GM19438 (cell line): ENCODE measurements around the gene TUFT1.
"Not testable (repeated sequence)": the region's sequence is repeated elsewhere in the genome, so short reads cannot be mapped to it uniquely, and the experiment has no call there.

ENCODE experiments used
- ATAC-seq: cut with Tn5 transposase; IDR thresholded peaks from one replicate; pipeline ENCODE4 v1.9.1; 2021; ENCODE audit warnings: low read depth; ENCODE audit not compliant: unreplicated experiment

The TUFT1 gene

GRCh38 chr1:151611832-151612500, 71.9 kb downstream of the TUFT1 start, which contains the start of gene SNX27:
SNX27 (plus strand) TSS chr1:151612050; CDS start chr1:151612202, 152 bp downstream.
- ATAC-seq, result peak; percentile 95

- peak; percentile 15 for ATAC-seq
Observed at GRCh38 chr1:151612501-151613281, 72.6 kb downstream of the TUFT1 start.

- no peak for ATAC-seq
Observed at GRCh38 chr1:151613282-151613780, 73.2 kb downstream of the TUFT1 start.

GRCh38 chr1:151615711-151616504, 75.8 kb downstream of the TUFT1 start:
- no peak for ATAC-seq

- ATAC-seq, result no peak
Observed at GRCh38 chr1:151616505-151616849, 76.4 kb downstream of the TUFT1 start.

- ATAC-seq, result no peak
Observed at GRCh38 chr1:151618003-151618402, 77.9 kb downstream of the TUFT1 start.

- ATAC-seq, result no peak
Observed at GRCh38 chr1:151618470-151618869, 78.4 kb downstream of the TUFT1 start.

GRCh38 chr1:151618996-151619395, 78.9 kb downstream of the TUFT1 start:
- not testable (repeated sequence) for ATAC-seq

GRCh38 chr1:151619489-151620093, 79.5 kb downstream of the TUFT1 start:
- ATAC-seq, result no peak

- no peak for ATAC-seq
Observed at GRCh38 chr1:151620286-151620685, 80.2 kb downstream of the TUFT1 start.

GRCh38 chr1:151621351-151621750, 81.2 kb downstream of the TUFT1 start:
- ATAC-seq, result no peak

GRCh38 chr1:151624783-151625182, 84.7 kb downstream of the TUFT1 start:
- ATAC-seq, result no peak

GRCh38 chr1:151626740-151627334, 86.7 kb downstream of the TUFT1 start:
- ATAC-seq, result no peak

- ATAC-seq, result no peak
Observed at GRCh38 chr1:151629278-151629677, 89.2 kb downstream of the TUFT1 start.
